Measurements from ENCODE around the gene SPATA45.

The SPATA45 gene

GRCh38 chr1:212783976-212784375 lies 63.5 kb downstream of the SPATA45 start:
- H3K4me1 ChIP-seq (ENCODE audit: low read depth, poor library complexity, severe bottlenecking) = no peaks in the 10 kb centered on the region

GRCh38 chr1:212782422-212783154 lies 64.9 kb downstream of the SPATA45 start:
- Histone ChIP-seq H3K9ac (no peak overlapping the region), H3K27me3 (ENCODE audit: insufficient read depth, low read depth) (no peaks in the 10 kb centered on the region)

More at GRCh38 chr1:212783976-212784375, 63.5 kb downstream of the SPATA45 start:
- Histone ChIP-seq H3K79me2 (ENCODE audit: insufficient read depth, low read depth) (0 out of 2 replicates have a peak, but pooled peaks cover 4% of the 10 kb centered on the region), H3K36me3 (ENCODE audit: insufficient read depth) (no peaks in the 10 kb centered on the region), H3K9ac (no peak overlapping the region), H3K4me3 (IDR thresholded peaks at IDR 0.05; ENCODE audit: insufficient read depth, low read depth, low read length) (no peak overlapping the region), H3K27me3 (ENCODE audit: insufficient read depth, low read depth) (no peaks in the 10 kb centered on the region), H3K27ac (no peak overlapping the region), H3K4me2 (no peak overlapping the region), H4K20me1 (ENCODE audit: insufficient read depth) (no peaks in the 10 kb centered on the region), H2AFZ (ENCODE audit: low read depth) (no peak overlapping the region)
- no peak for TF ChIP-seq CTCF (conservative IDR thresholded peaks at IDR 0.05; ENCODE audit: low read depth, low read length)

GRCh38 chr1:212781225-212781624 lies 66.2 kb downstream of the SPATA45 start:
- TF ChIP-seq CTCF (conservative IDR thresholded peaks at IDR 0.05; ENCODE audit: low read depth, low read length) = no peak
- H3K79me2 ChIP-seq (ENCODE audit: insufficient read depth, low read depth) = no peaks in the 10 kb centered on the region
- H3K4me1 ChIP-seq (ENCODE audit: low read depth, poor library complexity, severe bottlenecking) = no peaks in the 10 kb centered on the region
- no peak overlapping the region for H3K9ac ChIP-seq
- no peaks in the 10 kb centered on the region for H3K36me3 ChIP-seq (ENCODE audit: insufficient read depth)
- H3K27me3 ChIP-seq (ENCODE audit: insufficient read depth, low read depth) = no peaks in the 10 kb centered on the region
- no peaks in the 10 kb centered on the region for H4K20me1 ChIP-seq (ENCODE audit: insufficient read depth)
- H3K4me2 ChIP-seq = no peak overlapping the region
- H3K4me3 ChIP-seq (IDR thresholded peaks at IDR 0.05; ENCODE audit: insufficient read depth, low read depth, low read length) = no peak overlapping the region
- no peak overlapping the region for H3K27ac ChIP-seq
- H2AFZ ChIP-seq (ENCODE audit: low read depth) = no peak overlapping the region

More at GRCh38 chr1:212782422-212783154, 64.9 kb downstream of the SPATA45 start:
- H3K4me1 ChIP-seq (ENCODE audit: low read depth, poor library complexity, severe bottlenecking) = no peaks in the 10 kb centered on the region
- H3K79me2 ChIP-seq (ENCODE audit: insufficient read depth, low read depth) = no peaks in the 10 kb centered on the region
- H3K27ac ChIP-seq = no peak overlapping the region
- H3K4me2 ChIP-seq = no peak overlapping the region
- peak; percentile 84 for TF ChIP-seq CTCF (conservative IDR thresholded peaks at IDR 0.05; ENCODE audit: low read depth, low read length)
- H2AFZ ChIP-seq (ENCODE audit: low read depth) = no peak overlapping the region
- H3K4me3 ChIP-seq (IDR thresholded peaks at IDR 0.05; ENCODE audit: insufficient read depth, low read depth, low read length) = no peak overlapping the region
- no peaks in the 10 kb centered on the region for H3K36me3 ChIP-seq (ENCODE audit: insufficient read depth)
- H4K20me1 ChIP-seq (ENCODE audit: insufficient read depth) = no peaks in the 10 kb centered on the region

GRCh38 chr1:212780759-212781158 lies 66.7 kb downstream of the SPATA45 start:
- Histone ChIP-seq H3K4me2 (no peak overlapping the region), H3K4me1 (ENCODE audit: low read depth, poor library complexity, severe bottlenecking) (no peaks in the 10 kb centered on the region), H3K79me2 (ENCODE audit: insufficient read depth, low read depth) (no peaks in the 10 kb centered on the region), H3K9ac (no peak overlapping the region), H4K20me1 (ENCODE audit: insufficient read depth) (no peaks in the 10 kb centered on the region), H2AFZ (ENCODE audit: low read depth) (no peak overlapping the region), H3K4me3 (IDR thresholded peaks at IDR 0.05; ENCODE audit: insufficient read depth, low read depth, low read length) (no peak overlapping the region), H3K27ac (no peak overlapping the region), H3K36me3 (ENCODE audit: insufficient read depth) (no peaks in the 10 kb centered on the region), H3K27me3 (ENCODE audit: insufficient read depth, low read depth) (no peaks in the 10 kb centered on the region)
- no peak for TF ChIP-seq CTCF (conservative IDR thresholded peaks at IDR 0.05; ENCODE audit: low read depth, low read length)

All from KMS-11 (cell line).